GM19438 (cell line): Measurements from ENCODE around the gene SHISA9.

Experiments
- ATAC-seq: cut with Tn5 transposase; IDR thresholded peaks from one replicate; pipeline ENCODE4 v1.9.1; 2021; ENCODE audit warnings: low read depth; ENCODE audit not compliant: unreplicated experiment

The SHISA9 gene

GRCh38 chr16:13154799-13155198 lies 253.4 kb downstream of the SHISA9 start:
- ATAC-seq: no peak

- ATAC-seq: no peak
These were observed 254.0 kb downstream of the SHISA9 start for GRCh38 chr16:13155377-13155776.

GRCh38 chr16:13155780-13156179 lies 254.4 kb downstream of the SHISA9 start:
- ATAC-seq: no peak

- ATAC-seq: no peak
These were observed 255.7 kb downstream of the SHISA9 start for GRCh38 chr16:13157082-13157481.

GRCh38 chr16:13158427-13158826 lies 257.0 kb downstream of the SHISA9 start:
- ATAC-seq: no peak

GRCh38 chr16:13165024-13165423 lies 263.6 kb downstream of the SHISA9 start:
- no peak for ATAC-seq

GRCh38 chr16:13168091-13168572 lies 266.7 kb downstream of the SHISA9 start:
- no peak for ATAC-seq

GRCh38 chr16:13171313-13171712 lies 269.9 kb downstream of the SHISA9 start:
- no peak for ATAC-seq

- ATAC-seq: no peak
These were observed 275.3 kb downstream of the SHISA9 start for GRCh38 chr16:13176711-13177110.

- ATAC-seq: no peak
These were observed 276.9 kb downstream of the SHISA9 start for GRCh38 chr16:13178318-13178717.

GRCh38 chr16:13181432-13181831 lies 280.0 kb downstream of the SHISA9 start:
- no peak for ATAC-seq

- ATAC-seq: no peak
These were observed 285.4 kb downstream of the SHISA9 start for GRCh38 chr16:13186813-13187212.

- ATAC-seq: no peak
These were observed 287.9 kb downstream of the SHISA9 start for GRCh38 chr16:13189250-13189649.

- no peak for ATAC-seq
These were observed 292.3 kb downstream of the SHISA9 start for GRCh38 chr16:13193721-13194120.

GRCh38 chr16:13194766-13195165 lies 293.4 kb downstream of the SHISA9 start:
- ATAC-seq: no peak

GRCh38 chr16:13203725-13204124 lies 302.3 kb downstream of the SHISA9 start:
- no peak for ATAC-seq

- ATAC-seq: no peak
These were observed 304.0 kb downstream of the SHISA9 start for GRCh38 chr16:13205352-13205751.

GRCh38 chr16:13206606-13207005 lies 305.2 kb downstream of the SHISA9 start:
- no peak for ATAC-seq

- no peak for ATAC-seq
These were observed 305.8 kb downstream of the SHISA9 start for GRCh38 chr16:13207151-13207550.

- no peak for ATAC-seq
These were observed 322.3 kb downstream of the SHISA9 start for GRCh38 chr16:13223666-13224065.

GRCh38 chr16:13229039-13229438 lies 327.6 kb downstream of the SHISA9 start:
- no peak for ATAC-seq

GRCh38 chr16:13231365-13231764 lies 330.0 kb downstream of the SHISA9 start:
- no peak for ATAC-seq

- no peak for ATAC-seq
These were observed 333.6 kb downstream of the SHISA9 start for GRCh38 chr16:13234999-13235398.
